HCT116 (cell line): ENCODE results near the gene SOX6. TPM values are rescaled to one million over a fixed set of nuclear protein-coding genes. Genes with fewer than 3 reads are reported as not detected.

Experiments
- ATAC-seq: fragments of 200-7000 bp; cut with Tn5 transposase; 2 replicates; pipeline ENCODE4 v1.9.1; 2020; ENCODE audit warnings: mild to moderate bottlenecking, moderate library complexity
- BruUV-seq: library from RNA; stranded (reverse); fragments of 400-500 nt; replicated peaks from 2 replicates; lab custom pipeline; 2021; lab: Mats Ljungman, UMichigan
- CTCF ChIA-PET: fragments of 300-600 bp; sonication (Branson Sonifier 250); formaldehyde crosslinking; loops from one replicate; lab custom pipeline; 2021; ENCODE audit warnings: antibody characterized with exemption; lab: Charles Lee
- POLR2A ChIA-PET: fragments of 300-600, 350-600 bp; sonication (Branson Sonifier 250); formaldehyde crosslinking; loops from one replicate; lab custom pipeline; 2021; ENCODE audit warnings: antibody characterized with exemption; lab: Charles Lee
- RAD21 ChIA-PET, 2 experiments: fragments of 300-600 bp; sonication (Branson Sonifier 250); formaldehyde crosslinking; loops; one replicate each; lab custom pipeline; 2023; ENCODE audit warnings: low total read pairs in 2 of 2; ENCODE audit not compliant: uncharacterized antibody in 2 of 2, unreplicated experiment in 2 of 2, low non-redundant PET in 1 of 2; lab: Charles Lee
- DNase-seq: peaks from one replicate; pipeline ENCODE4 v3.0.0-alpha.2; 2010; ENCODE audit warnings: low read depth, low spot score
- H2AFZ ChIP-seq: fragments of 200-600 bp; shearing (Covaris generic), sonication (generic); 2 replicates; pipeline ENCODE4 v1.6.1; 2017; ENCODE audit warnings: low read depth, mixed run types, mixed read lengths, antibody characterized with exemption, low read length; ENCODE audit not compliant: poor library complexity, severe bottlenecking
- H3K27ac ChIP-seq: 2 replicates; pipeline ENCODE4 v1.5.1; 2012; ENCODE audit warnings: low read depth, low read length
- H3K27me3 ChIP-seq: fragments of 200-600 bp; sonication (generic); 2 replicates; pipeline ENCODE4 v1.6.1; 2016; ENCODE audit warnings: mixed run types, low read length, mixed read lengths; ENCODE audit not compliant: insufficient read depth
- H3K36me3 ChIP-seq, 2 experiments: fragments of 200-500 bp in 1 of 2; fragments of 200-600 bp in 1 of 2; sonication (Bioruptor generic) in 1 of 2; sonication (generic) in 1 of 2; 2 replicates each; pipeline versions ENCODE4 v1.5.1 to v1.6.1; 2014 to 2016; ENCODE audit warnings: low read length in 2 of 2, inconsistent platforms in 1 of 2, mixed read lengths in 1 of 2, mixed run types in 1 of 2; ENCODE audit not compliant: insufficient read depth in 2 of 2, control insufficient read depth in 1 of 2
- H3K4me1 ChIP-seq, 2 experiments: fragments of 200-600 bp in 1 of 2; sonication (generic) in 1 of 2; 2 replicates each; pipeline versions ENCODE4 v1.5.1 to v1.6.1; 2012 to 2017; ENCODE audit warnings: low read length in 2 of 2, inconsistent platforms in 1 of 2, mild to moderate bottlenecking in 1 of 2, mixed read lengths in 1 of 2, mixed run types in 1 of 2, moderate library complexity in 1 of 2; ENCODE audit not compliant: insufficient read depth in 2 of 2, control insufficient read depth in 1 of 2
- H3K4me2 ChIP-seq: fragments of 200-600 bp; sonication (generic); 2 replicates; pipeline ENCODE4 v1.6.1; 2017; ENCODE audit warnings: mixed run types, low read length, mixed read lengths
- H3K4me3 ChIP-seq, 2 experiments: fragments of 200-600 bp in 1 of 2; sonication (generic) in 1 of 2; replicated peaks in 1 of 2; 2 replicates each; pipeline ENCODE4 v1.5.1; 2011 to 2016; ENCODE audit warnings: low read length in 2 of 2, control low read depth in 1 of 2, low read depth in 1 of 2, mild to moderate bottlenecking in 1 of 2, mixed read lengths in 1 of 2, mixed run types in 1 of 2
- H3K79me2 ChIP-seq: fragments of 200-600 bp; sonication (generic); 2 replicates; pipeline ENCODE4 v1.6.1; 2017; ENCODE audit warnings: mild to moderate bottlenecking, mixed run types, low read length, moderate library complexity, mixed read lengths; ENCODE audit not compliant: insufficient read depth
- H3K9ac ChIP-seq: fragments of 200-600 bp; sonication (generic); 2 replicates; pipeline ENCODE4 v1.6.1; 2016; ENCODE audit warnings: low read length, mixed read lengths
- H3K9me2 ChIP-seq: fragments of 200-600 bp; sonication (generic), shearing (Covaris generic); 2 replicates; pipeline ENCODE4 v1.6.1; 2017; ENCODE audit warnings: mixed run types, mild to moderate bottlenecking, moderate library complexity; ENCODE audit not compliant: insufficient read depth
- H3K9me3 ChIP-seq, 2 experiments: fragments of 200-500 bp in 1 of 2; fragments of 200-600 bp in 1 of 2; sonication (Bioruptor generic) in 1 of 2; sonication (generic) in 1 of 2; 2 replicates each; pipeline ENCODE4 v1.6.1; 2014 to 2017; ENCODE audit warnings: low read length in 2 of 2, mixed read lengths in 2 of 2, inconsistent platforms in 1 of 2, low read depth in 1 of 2, mild to moderate bottlenecking in 1 of 2, mixed run types in 1 of 2, moderate library complexity in 1 of 2; ENCODE audit not compliant: control insufficient read depth in 1 of 2, insufficient read depth in 1 of 2
- H4K20me1 ChIP-seq: fragments of 200-600 bp; sonication (generic), shearing (Covaris generic); 2 replicates; pipeline ENCODE4 v1.6.1; 2017; ENCODE audit warnings: mixed run types, mild to moderate bottlenecking, moderate library complexity; ENCODE audit not compliant: insufficient read depth
- CBX3 ChIP-seq: IDR thresholded peaks from 2 replicates; pipeline ENCODE4 v1.6.1; 2012; ENCODE audit warnings: low read depth
- CEBPB ChIP-seq: IDR thresholded peaks from 2 replicates; pipeline ENCODE4 v1.6.1; 2012; ENCODE audit warnings: low read depth
- ELF1 ChIP-seq: IDR thresholded peaks from 2 replicates; pipeline ENCODE4 v1.6.1; 2012; ENCODE audit warnings: low read depth, borderline replicate concordance
- EZH2 ChIP-seq: fragments of 200-600 bp; sonication (generic); IDR thresholded peaks from 2 replicates; pipeline ENCODE4 v1.6.1; 2017; ENCODE audit warnings: antibody characterized with exemption, mixed run types
- EZH2phosphoT487 ChIP-seq: fragments of 200-600 bp; IDR thresholded peaks from 2 replicates; pipeline ENCODE4 v1.6.1; 2018; ENCODE audit warnings: antibody characterized with exemption, borderline replicate concordance
- JUND ChIP-seq: IDR thresholded peaks from 2 replicates; pipeline ENCODE4 v1.6.1; 2012
- POLR2A ChIP-seq: IDR thresholded peaks from 2 replicates; pipeline ENCODE4 v1.7.0; 2011; ENCODE audit warnings: borderline replicate concordance; ENCODE audit not compliant: insufficient read depth, insufficient read length; ENCODE audit errors: extremely low read depth
- POLR2AphosphoS5 ChIP-seq: IDR thresholded peaks from 2 replicates; pipeline ENCODE4 v1.6.1; 2011; ENCODE audit warnings: mild to moderate bottlenecking, low read depth, low read length, moderate library complexity
- RAD21 ChIP-seq: IDR thresholded peaks from 2 replicates; pipeline ENCODE4 v1.6.1; 2012; ENCODE audit warnings: low read depth, mild to moderate bottlenecking
- SP1 ChIP-seq: IDR thresholded peaks from 2 replicates; pipeline ENCODE4 v1.6.1; 2012; ENCODE audit warnings: low read depth
- SRF ChIP-seq: IDR thresholded peaks from 2 replicates; pipeline ENCODE4 v1.6.1; 2012; ENCODE audit warnings: low read depth
- TCF7L2 ChIP-seq: IDR thresholded peaks from 2 replicates; pipeline ENCODE4 v1.7.0; 2011; ENCODE audit warnings: borderline replicate concordance, inconsistent platforms; ENCODE audit not compliant: insufficient read depth, insufficient read length; ENCODE audit errors: extremely low read depth
- ZNF274 ChIP-seq: fragments of 200-500 bp; sonication (Bioruptor generic); IDR thresholded peaks from 2 replicates; pipeline ENCODE4 v1.6.1; 2014; ENCODE audit warnings: mild to moderate bottlenecking, low read depth, low read length, inconsistent platforms
- intact Hi-C: fragments of 100-400 bp; cut with micrococcal nuclease; formaldehyde crosslinking; loops from 2 replicates; pipeline ENCODE4 v1.10.0; 2022
- total RNA-seq: library from RNA; stranded (reverse); gene quantifications from one replicate; pipeline ENCODE4 v1.2.1, GENCODE V29; 2021; ENCODE audit not compliant: unreplicated experiment
- TF ChIP-seq, protein P1 (sequence below), 3 experiments: fragments of 200-600 bp in 1 of 3; sonication (generic) in 1 of 3; IDR thresholded peaks in 2 of 3; conservative IDR thresholded peaks in 1 of 3; 2 replicates each; pipeline ENCODE4 v1.5.1; 2012 to 2017; ENCODE audit warnings: low read depth in 2 of 3, low read length in 2 of 3, antibody characterized with exemption in 1 of 3, borderline replicate concordance in 1 of 3, control low read depth in 1 of 3, mild to moderate bottlenecking in 1 of 3, mixed read lengths in 1 of 3, mixed run types in 1 of 3, moderate library complexity in 1 of 3; ENCODE audit not compliant: insufficient read depth in 1 of 3
- TF ChIP-seq, protein P2 (sequence below): IDR thresholded peaks from 2 replicates; pipeline ENCODE4 v1.6.1; 2012
- TF ChIP-seq, protein P3 (sequence below): IDR thresholded peaks from 2 replicates; pipeline ENCODE4 v1.6.1; 2011; ENCODE audit warnings: mild to moderate bottlenecking, low read length, moderate library complexity; ENCODE audit not compliant: insufficient replicate concordance; ENCODE audit errors: extremely low read depth
- TF ChIP-seq, protein P4 (sequence below): IDR thresholded peaks from 2 replicates; pipeline ENCODE4 v1.6.1; 2012

Gene SOX6
- total RNA-seq, 1 experiment from 2014 or later: 0.81 TPM

DNA sequence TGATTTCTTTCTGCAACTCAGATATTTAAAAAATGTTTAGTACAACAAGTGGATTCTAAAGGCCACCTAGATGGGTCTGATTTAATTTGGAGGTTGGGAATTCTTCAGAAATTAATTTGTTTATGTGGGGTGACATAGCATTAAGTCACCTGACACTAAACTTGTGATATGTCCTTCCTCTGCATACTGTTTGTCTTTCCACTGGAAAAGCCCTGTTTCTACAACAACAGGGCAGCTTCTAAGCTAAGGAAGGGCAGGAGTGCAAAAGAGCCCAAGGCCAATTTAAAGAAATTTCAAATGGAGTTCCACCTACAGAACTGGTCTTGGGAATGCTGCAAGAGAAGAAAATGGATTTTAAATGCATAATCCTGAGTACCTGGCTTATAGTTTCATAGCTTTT lies 319.2 kb downstream of the SOX6 start:
- Histone ChIP-seq H3K27ac (no peak overlapping the region), H3K27me3 (peaks cover 13% of the 10 kb centered on the region; the same call in 1 of the 2 replicates), H3K79me2 (no peaks in the 10 kb centered on the region), H3K9ac (no peak overlapping the region), H4K20me1 (no peaks in the 10 kb centered on the region), H3K36me3 (no peaks in the 10 kb centered on the region), H3K9me2 (no peaks in the 10 kb centered on the region), H3K4me3 (no peak overlapping the region), H3K4me2 (no peak overlapping the region), H2AFZ (no peak overlapping the region), H3K9me3 (no peaks in the 10 kb centered on the region), H3K4me1 (no peaks in the 10 kb centered on the region)
- CTCF ChIA-PET: no interaction called here
- RAD21 ChIA-PET: no interaction called here
- DNase-seq (no peak), ATAC-seq (no peak)
- POLR2A ChIA-PET: no interaction called here
- TF ChIP-seq, protein P1, sequence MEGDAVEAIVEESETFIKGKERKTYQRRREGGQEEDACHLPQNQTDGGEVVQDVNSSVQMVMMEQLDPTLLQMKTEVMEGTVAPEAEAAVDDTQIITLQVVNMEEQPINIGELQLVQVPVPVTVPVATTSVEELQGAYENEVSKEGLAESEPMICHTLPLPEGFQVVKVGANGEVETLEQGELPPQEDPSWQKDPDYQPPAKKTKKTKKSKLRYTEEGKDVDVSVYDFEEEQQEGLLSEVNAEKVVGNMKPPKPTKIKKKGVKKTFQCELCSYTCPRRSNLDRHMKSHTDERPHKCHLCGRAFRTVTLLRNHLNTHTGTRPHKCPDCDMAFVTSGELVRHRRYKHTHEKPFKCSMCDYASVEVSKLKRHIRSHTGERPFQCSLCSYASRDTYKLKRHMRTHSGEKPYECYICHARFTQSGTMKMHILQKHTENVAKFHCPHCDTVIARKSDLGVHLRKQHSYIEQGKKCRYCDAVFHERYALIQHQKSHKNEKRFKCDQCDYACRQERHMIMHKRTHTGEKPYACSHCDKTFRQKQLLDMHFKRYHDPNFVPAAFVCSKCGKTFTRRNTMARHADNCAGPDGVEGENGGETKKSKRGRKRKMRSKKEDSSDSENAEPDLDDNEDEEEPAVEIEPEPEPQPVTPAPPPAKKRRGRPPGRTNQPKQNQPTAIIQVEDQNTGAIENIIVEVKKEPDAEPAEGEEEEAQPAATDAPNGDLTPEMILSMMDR (IDR thresholded peaks at IDR 0.05 in 2 of 3, conservative IDR thresholded peaks at IDR 0.05 in 1 of 3; ENCODE audit: borderline replicate concordance in 1 of 3, insufficient read depth in 1 of 3, low read depth in 2 of 3, low read length in 2 of 3): no peak
- no peak for TF ChIP-seq CEBPB
- TF ChIP-seq, protein P2, sequence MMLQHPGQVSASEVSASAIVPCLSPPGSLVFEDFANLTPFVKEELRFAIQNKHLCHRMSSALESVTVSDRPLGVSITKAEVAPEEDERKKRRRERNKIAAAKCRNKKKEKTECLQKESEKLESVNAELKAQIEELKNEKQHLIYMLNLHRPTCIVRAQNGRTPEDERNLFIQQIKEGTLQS: no peak
- no peak for TF ChIP-seq EZH2phosphoT487
- TF ChIP-seq SRF: no peak
- TF ChIP-seq TCF7L2: no peak
- TF ChIP-seq, protein P3, sequence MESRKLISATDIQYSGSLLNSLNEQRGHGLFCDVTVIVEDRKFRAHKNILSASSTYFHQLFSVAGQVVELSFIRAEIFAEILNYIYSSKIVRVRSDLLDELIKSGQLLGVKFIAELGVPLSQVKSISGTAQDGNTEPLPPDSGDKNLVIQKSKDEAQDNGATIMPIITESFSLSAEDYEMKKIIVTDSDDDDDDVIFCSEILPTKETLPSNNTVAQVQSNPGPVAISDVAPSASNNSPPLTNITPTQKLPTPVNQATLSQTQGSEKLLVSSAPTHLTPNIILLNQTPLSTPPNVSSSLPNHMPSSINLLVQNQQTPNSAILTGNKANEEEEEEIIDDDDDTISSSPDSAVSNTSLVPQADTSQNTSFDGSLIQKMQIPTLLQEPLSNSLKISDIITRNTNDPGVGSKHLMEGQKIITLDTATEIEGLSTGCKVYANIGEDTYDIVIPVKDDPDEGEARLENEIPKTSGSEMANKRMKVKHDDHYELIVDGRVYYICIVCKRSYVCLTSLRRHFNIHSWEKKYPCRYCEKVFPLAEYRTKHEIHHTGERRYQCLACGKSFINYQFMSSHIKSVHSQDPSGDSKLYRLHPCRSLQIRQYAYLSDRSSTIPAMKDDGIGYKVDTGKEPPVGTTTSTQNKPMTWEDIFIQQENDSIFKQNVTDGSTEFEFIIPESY: no peak
- TF ChIP-seq EZH2: no peak
- TF ChIP-seq CBX3: no peak
- TF ChIP-seq ELF1: no peak
- TF ChIP-seq POLR2AphosphoS5: no peak
- TF ChIP-seq JUND: no peak
- no peak for TF ChIP-seq POLR2A
- no peak for TF ChIP-seq ZNF274
- TF ChIP-seq RAD21: no peak
- TF ChIP-seq, protein P4, sequence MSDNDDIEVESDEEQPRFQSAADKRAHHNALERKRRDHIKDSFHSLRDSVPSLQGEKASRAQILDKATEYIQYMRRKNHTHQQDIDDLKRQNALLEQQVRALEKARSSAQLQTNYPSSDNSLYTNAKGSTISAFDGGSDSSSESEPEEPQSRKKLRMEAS: no peak
- no peak for TF ChIP-seq SP1
- no TSS peak for BruUV-seq
- intact Hi-C loops: no loop called here
